Activated CD4-positive, alpha-beta T cell treated with anti-CD3 and anti-CD28 coated beads for 4 hours (primary cell): ENCODE measurements around the gene POLR2A.
"Not testable (repeated sequence)": the region's sequence is repeated elsewhere in the genome, so short reads cannot be mapped to it uniquely, and the experiment has no call there.

Source experiments
- DNase-seq, 2 donors: peaks; one replicate each; pipeline ENCODE4 v3.0.0-alpha.2; 2020

The POLR2A gene

DNA sequence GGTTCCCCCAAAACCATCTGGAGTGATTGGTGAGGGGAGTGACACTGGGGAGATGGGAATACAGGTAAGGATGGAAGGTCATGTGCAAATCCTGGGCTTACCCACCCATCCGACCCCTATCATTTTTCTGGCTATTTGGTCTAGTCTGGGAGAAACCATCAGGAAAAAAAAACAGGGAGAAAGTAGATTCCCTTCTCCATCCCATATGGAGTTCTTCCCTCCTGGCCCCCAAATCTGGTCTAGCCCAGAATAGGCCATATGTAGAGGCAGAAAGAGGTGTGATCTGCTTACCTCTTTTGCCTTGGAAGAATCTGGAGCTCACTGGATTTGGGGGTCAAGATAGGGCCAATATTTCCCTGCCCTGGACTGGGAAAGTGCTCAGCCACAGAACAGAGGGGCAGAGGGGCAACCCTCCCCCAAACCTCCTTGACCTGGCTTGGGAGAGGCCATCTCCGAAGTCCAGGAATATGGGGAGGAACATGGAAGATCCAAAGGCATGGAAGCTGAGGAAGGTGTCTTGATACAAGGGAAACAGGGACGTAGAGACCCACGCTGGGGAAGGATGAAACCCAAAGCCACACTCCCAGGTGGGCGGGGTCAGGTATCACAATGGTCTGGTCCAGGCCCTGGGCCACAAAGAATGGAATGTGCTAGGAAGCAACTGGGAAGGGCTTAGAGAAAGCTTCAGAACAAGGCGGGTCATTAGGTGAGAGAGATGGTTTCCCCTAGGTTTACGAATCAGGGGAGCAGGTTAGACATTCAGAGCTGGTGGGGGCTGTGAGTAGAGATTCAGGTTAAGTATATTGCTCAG is 23.1 kb upstream of the POLR2A start:
- no peak for DNase-seq

- no peak for DNase-seq
These were observed 21.4 kb upstream of the POLR2A start for GRCh38 chr17:7462474-7463371.

GRCh38 chr17:7463372-7463846 is 20.8 kb upstream of the POLR2A start:
- DNase-seq: no peak

GRCh38 chr17:7464081-7464480 is 20.1 kb upstream of the POLR2A start:
- no peak for DNase-seq

- no peak for DNase-seq
These were observed 18.4 kb upstream of the POLR2A start for GRCh38 chr17:7465597-7466275.

GRCh38 chr17:7466318-7466638 is 17.9 kb upstream of the POLR2A start:
- no peak for DNase-seq

DNA sequence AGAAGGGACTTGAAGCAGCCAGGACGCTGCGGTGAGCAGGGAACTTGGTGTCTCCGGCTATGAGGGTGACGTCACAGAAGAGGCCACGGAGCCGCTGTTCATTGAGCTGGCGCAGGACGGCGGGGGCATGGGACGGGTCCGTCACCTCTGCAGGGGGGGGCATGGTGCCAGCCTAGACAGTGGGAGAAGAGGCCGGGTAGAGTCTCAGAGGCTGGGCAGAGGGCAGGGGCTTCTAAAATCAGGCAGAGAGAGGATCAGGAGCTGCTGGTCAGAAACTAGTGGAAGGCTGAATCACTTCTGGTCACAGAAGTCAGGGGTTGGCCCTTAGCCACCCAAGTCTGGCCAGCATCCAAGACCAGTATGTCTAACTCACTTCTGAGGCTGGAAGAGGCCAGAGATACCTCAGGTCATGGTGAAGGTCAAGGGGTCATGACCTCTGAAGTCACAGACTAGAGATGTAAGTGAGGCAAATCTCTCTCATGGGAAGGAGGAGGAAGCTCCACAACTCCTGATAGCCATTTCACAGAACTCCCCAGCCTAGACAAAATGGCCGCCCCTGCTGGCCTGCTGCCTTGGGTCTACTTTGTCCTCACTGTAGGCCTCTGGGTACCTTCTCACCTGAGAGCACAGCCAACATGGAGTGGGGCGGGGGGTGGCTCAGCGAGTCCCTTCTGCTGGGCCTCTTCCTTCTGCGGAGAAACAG is 17.4 kb upstream of the POLR2A start:
- DNase-seq: no peak

- no peak for DNase-seq
These were observed 16.7 kb upstream of the POLR2A start for GRCh38 chr17:7467498-7467897.

GRCh38 chr17:7468290-7468689 is 15.9 kb upstream of the POLR2A start:
- DNase-seq: no peak

- DNase-seq: no peak
These were observed 15.3 kb upstream of the POLR2A start for GRCh38 chr17:7468804-7469389.

DNA sequence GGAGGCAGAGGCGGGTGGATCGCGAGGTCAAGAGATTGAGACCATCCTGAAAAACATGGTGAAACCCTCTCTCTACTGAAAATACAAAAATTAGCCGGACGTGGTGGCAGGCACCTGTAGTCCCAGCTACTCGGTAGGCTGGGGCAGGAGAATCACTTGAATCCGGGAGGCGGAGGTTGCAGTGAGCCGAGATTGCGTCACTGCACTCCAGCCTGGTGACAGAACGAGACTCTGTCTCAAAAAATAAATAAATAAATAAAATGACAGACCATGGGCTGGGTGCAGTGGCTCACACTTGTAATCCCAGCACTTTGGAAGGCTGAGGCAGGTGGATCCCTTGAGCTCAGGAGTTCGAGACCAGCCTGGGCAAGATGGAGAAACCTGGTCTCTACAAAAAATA is 14.3 kb upstream of the POLR2A start:
- not testable (repeated sequence) for DNase-seq

- not testable (repeated sequence) for DNase-seq
These were observed 13.7 kb upstream of the POLR2A start for GRCh38 chr17:7470457-7470973.

- no peak for DNase-seq
These were observed 12.4 kb upstream of the POLR2A start for GRCh38 chr17:7471729-7472128.

- not testable (repeated sequence) for DNase-seq
These were observed 9.4 kb upstream of the POLR2A start for GRCh38 chr17:7474767-7475166.

DNA sequence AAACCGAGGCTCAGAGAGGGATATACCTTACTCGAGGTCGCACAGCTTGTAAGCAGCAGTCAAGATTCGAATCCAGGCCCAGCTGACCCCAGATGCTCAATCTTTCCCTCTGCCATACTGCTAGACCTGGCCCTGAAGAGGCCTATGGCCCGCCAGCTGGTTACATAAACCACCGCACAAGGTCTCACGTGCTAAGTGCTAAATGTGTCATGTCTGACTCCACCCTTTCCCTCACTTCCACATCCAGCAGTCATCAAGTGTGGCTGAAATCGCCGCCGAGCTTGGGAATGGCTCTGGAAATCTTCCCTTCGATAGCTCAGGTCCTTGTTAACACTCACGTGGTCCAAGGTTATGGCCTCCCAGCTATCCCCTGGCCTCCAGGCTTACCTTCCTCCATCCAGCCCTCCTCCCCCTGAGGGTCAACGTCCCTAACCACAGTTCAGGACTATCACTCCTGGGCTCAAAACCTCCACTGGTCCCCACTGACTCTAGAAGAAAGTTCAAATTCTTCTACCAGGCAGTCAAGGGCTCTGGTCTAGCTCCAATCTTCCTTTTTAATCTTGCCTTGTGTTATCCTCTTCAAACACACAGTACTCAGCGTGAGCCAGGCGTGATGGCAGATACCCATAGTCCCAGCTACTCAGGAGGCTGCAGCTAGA is 8.3 kb upstream of the POLR2A start:
- no peak for DNase-seq

DNA sequence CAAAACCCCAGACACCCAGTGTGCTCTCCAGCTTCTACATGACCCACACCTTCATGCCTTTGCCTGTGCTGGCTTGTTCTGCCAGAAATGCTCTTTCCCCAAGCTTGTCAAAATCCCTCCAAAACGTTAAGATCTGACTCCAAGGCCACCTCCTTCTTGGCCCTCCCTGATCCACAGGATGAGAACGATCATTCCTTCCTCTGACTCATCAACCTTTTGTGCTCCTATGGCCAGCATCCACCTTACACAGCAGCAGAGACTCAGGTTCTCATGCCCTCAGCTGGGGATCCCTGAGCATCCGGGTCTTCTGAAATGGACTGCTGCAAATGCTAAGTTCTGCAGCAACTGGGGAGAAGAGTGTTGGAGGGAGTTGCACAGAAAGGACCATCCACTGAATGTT is 7.7 kb upstream of the POLR2A start:
- DNase-seq: no peak

GRCh38 chr17:7476951-7477350 is 7.2 kb upstream of the POLR2A start:
- DNase-seq: no peak

DNA sequence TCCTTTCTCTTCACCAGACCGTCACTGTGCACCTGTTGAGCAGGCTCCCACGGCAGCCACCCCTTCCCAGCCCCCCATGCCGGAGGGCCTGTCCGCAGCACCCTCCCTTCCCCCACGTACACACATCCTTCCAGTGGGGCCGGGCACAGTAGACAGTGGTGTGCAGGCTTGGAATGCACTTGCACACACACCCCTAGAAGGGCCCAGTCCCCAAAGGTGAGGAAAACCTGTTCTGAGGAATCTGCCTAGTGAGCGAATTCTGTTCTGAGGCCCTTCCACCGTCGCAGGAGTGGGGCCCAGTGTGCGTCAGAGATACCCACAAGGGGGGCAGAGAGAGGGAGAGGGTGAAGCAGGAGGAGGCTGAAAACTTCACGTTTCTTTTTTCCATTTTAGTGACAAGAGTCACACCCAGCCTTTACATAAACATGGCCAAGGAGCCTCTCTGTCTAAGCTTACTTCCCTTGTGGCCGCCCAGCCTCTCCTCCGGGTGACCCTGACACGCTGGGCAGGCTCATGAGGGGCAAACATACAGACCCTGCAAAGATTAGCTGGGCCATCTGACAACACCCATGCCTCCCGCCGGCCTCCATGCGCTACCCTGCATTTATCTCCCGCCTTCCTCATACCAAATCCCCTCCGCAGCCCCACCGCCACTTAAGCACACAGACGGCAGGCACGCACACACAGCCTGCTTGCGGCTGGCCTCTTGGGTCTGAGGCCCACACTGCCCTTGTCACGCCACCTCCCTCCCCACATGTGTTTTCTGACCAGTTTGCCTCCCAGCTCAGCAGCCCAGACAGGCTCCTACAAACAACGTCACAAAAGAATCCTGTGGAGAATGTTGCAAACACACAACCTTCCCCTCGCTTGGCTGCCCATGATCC is 6.5 kb upstream of the POLR2A start:
- peak; percentile 16 to 26 for DNase-seq

GRCh38 chr17:7478276-7479212 is 5.6 kb upstream of the POLR2A start:
- DNase-seq: peak; percentile 53 to 62
